KOPT-K1 (cell line): Measurements from ENCODE around the gene LRRC43.
A peak's percentile ranks its signal among the peaks of the same experiment; 100 is the strongest.

Experiments used
- H3K27ac ChIP-seq: fragments of 200-600 bp; sonication (generic); 2 replicates; pipeline ENCODE4 v1.5.1; 2016; ENCODE audit warnings: antibody characterized with exemption, mild to moderate bottlenecking, low read depth, low read length; ENCODE audit not compliant: poor library complexity, severe bottlenecking
- H3K36me3 ChIP-seq: fragments of 200-600 bp; sonication (generic); 2 replicates; pipeline ENCODE4 v1.5.1; 2017; ENCODE audit warnings: antibody characterized with exemption, mild to moderate bottlenecking, low read length, moderate library complexity; ENCODE audit not compliant: insufficient read depth
- H3K9me3 ChIP-seq: fragments of 200-600 bp; sonication (generic); 2 replicates; pipeline ENCODE4 v1.5.1; 2017; ENCODE audit warnings: antibody characterized with exemption, low read length, mild to moderate bottlenecking; ENCODE audit not compliant: insufficient read depth, poor library complexity, severe bottlenecking

The LRRC43 gene

GRCh38 chr12:122208073-122208820, 25.3 kb downstream of the LRRC43 start:
- Histone ChIP-seq H3K27ac (no peak overlapping the region), H3K36me3 (peaks cover 77% of the 10 kb centered on the region), H3K9me3 (no peaks in the 10 kb centered on the region)

DNA sequence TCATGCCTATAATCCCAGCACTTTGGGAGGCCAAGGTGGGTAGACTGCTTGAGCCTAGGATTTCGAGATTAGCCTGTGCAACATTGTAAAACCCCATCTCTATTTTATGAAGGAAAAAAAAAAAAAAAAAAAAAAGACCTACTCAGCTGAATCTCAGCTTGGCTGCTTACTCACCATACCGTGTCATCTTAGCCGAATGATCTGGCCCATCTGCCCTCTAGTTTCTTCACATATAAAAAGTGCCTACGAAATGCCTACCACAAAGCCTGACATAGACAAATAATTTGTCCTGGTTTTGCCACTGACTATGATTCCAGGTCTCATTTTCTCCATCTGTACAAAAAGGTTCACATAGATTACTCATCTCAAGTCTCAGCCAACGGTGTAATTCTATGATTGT, 32.8 kb downstream of the LRRC43 start:
- Histone ChIP-seq H3K9me3 (no peaks in the 10 kb centered on the region), H3K36me3 (peaks cover 98% of the 10 kb centered on the region), H3K27ac (no peak overlapping the region)

DNA sequence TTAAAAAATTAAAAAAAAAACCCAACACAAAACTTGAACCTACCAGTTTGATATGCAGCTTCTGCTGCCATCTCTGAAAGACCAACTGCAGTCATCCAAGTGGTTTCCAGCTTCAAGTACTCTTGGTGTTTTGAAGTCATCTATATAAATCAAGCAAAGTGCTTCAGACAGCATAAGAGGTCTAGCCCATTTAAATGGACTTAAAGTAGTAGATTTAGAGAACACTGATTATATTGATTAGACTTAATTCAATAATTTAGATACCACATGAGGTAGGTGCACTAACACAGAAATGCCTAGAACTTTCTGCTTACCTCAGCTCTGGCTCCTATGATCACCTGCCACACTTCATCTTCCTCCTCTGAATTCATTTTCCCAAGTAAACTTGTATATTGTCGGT, 33.5 kb downstream of the LRRC43 start:
- no peak overlapping the region for H3K27ac ChIP-seq
- H3K36me3 ChIP-seq = peaks cover 98% of the 10 kb centered on the region
- H3K9me3 ChIP-seq = no peaks in the 10 kb centered on the region

GRCh38 chr12:122225683-122226365, 42.9 kb downstream of the LRRC43 start, which contains the start of gene DIABLO:
TSS of gene DIABLO (minus strand) at chr12:122226052. CDS start at chr12:122226014, 38 bp downstream.
- Histone ChIP-seq H3K36me3 (peaks cover 53% of the 10 kb centered on the region), H3K27ac (peak within 1 kb of the TSS; percentile 78), H3K9me3 (no peaks in the 10 kb centered on the region)

DNA sequence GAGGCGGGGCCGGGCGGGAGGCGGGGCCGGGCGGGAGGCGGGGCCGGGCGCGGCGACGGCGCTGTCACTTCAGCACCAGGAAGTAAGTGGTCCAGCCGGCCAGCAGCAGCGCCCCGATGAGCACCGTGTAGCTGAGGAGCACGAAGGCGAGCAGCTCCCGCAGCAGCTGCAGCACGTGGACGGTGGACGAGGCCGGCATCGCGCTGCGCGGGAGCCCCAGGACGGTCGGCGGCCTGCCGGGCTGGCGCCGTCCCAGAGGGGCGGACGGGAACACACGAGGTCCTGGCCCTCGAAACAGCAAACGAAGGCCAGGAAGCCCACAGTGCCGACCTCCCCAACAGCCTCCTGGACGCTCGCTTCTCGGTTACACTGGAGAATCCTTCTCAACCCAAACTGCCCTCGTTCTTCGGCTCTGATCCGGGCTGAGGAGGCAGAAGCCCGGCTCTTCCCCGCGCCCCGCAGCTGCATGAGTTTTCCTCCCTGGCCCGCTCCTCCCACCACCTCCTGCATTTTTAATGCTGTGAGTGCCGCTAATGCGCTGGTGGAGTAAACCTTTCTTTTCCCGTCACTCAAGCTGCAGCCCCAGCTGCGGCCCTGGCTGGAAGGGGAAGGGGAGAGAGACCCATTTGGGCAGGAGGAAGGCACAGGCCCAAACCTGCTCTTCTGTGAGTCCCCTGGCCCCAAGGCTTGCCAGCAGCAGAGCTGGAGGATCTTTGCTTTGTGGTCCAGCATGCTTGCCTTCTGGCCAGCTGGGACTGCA, 43.6 kb downstream of the LRRC43 start:
- Histone ChIP-seq H3K27ac (no peak overlapping the region), H3K9me3 (no peaks in the 10 kb centered on the region), H3K36me3 (peaks cover 53% of the 10 kb centered on the region)

DNA sequence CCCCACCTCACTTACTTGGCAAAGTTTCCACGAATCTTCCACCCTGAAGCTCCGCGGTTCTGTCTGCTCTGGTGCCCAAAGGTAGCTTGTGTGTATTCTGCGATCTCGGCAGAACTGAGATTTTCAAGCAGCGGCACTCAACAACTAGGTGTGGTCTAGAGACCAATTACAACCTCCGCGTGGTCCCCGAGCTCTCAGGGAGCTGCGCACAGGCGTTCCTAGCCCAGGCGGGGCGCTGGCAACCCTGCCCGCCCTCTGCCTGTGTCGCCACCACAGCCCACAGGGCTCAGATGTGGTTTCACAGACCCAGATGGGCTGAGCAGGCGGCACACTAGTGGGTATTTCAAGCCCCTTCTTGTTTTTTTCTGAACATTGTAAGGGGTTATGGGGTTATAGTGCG, 44.4 kb downstream of the LRRC43 start:
- peak overlapping the region; percentile 38 for H3K27ac ChIP-seq
- H3K9me3 ChIP-seq = no peaks in the 10 kb centered on the region
- peaks cover 54% of the 10 kb centered on the region for H3K36me3 ChIP-seq

DNA sequence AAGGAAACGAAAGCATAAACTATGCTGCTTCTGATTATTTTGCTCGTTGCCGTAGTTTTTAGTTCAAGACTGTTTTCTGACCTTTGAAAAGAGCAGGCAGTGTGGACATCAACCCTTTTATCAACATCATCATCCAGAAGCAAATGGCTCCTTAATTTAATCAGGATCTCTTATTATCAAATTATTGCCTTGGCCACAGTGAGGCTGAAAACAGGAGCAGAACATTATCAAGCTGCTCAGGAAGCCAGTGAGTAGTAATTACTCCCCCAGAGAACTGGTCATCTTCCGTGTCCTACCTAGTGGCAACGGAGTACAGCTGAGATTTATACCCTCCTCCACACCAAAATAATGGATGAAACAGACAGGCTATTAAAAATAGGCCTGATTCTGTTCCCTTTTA, 45.2 kb downstream of the LRRC43 start:
- Histone ChIP-seq H3K36me3 (peaks cover 53% of the 10 kb centered on the region), H3K27ac (peak overlapping the region; percentile 38), H3K9me3 (no peaks in the 10 kb centered on the region)

DNA sequence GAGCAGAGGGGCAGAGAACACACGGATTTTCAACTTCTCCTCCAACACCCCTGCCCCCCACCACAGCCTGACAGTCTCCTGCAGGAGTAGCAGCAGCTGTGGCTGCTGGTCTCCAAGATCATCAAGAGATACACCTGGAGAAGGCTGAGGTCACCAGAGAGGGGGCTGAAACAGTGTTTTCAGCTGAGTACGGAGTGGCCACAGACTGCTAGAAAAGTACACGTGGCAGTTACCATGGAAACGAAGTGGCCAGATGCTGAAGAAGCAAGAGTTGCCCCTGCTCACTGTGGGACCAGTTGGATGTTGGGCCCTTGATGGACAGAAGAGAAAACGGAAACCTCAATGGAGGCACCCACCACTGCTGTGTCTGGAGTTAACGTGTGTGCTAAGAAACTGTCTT, 47.9 kb downstream of the LRRC43 start:
- H3K36me3 ChIP-seq = peaks cover 66% of the 10 kb centered on the region

GRCh38 chr12:122232691-122233090, 49.8 kb downstream of the LRRC43 start:
- Histone ChIP-seq H3K9me3 (no peaks in the 10 kb centered on the region), H3K27ac (no peak overlapping the region), H3K36me3 (peaks cover 83% of the 10 kb centered on the region)

More for the DNA sequence above, 47.9 kb downstream of the LRRC43 start:
- no peak overlapping the region for H3K27ac ChIP-seq
- no peaks in the 10 kb centered on the region for H3K9me3 ChIP-seq

DNA sequence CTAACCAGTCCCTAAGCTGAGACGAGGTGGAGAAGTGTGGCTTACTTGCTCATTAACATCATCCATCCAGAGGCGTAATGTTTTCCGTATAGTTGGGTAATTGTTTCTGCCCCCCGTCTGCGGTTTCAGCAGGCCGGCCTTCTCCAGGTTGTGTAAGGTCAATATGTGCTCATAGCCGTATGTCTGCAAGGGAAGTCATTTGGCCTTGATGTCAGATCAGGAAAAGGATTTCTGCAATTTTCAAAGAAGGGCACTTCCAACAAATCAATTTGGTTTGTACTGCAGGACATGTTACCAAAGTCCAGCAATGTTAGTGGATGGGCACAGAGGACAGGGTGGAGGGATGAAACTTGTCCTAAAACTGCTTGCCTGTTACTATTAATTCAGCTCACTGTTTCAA, 52.8 kb downstream of the LRRC43 start:
- no peaks in the 10 kb centered on the region for H3K9me3 ChIP-seq
- peaks cover 92% of the 10 kb centered on the region for H3K36me3 ChIP-seq
- H3K27ac ChIP-seq = no peak overlapping the region

DNA sequence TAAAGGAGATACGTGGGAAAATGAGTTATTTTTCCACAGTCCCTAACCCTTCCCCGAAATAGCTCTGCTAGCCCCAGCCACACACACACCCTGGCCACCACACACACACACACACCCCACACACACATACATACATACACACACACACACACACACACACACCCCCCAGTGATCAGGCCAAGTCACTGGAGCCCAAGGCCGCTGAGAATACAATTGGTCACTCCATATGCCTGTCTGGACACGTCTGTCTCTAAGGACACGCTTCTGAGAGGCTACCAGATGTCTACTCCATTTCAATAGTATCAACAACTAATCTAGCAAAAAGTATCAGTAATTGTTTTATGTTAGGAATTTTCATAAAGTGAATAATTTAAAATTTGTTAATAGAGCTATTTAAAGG, 55.9 kb downstream of the LRRC43 start:
- Histone ChIP-seq H3K9me3 (no peaks in the 10 kb centered on the region), H3K27ac (no peak overlapping the region), H3K36me3 (peaks cover 72% of the 10 kb centered on the region)

DNA sequence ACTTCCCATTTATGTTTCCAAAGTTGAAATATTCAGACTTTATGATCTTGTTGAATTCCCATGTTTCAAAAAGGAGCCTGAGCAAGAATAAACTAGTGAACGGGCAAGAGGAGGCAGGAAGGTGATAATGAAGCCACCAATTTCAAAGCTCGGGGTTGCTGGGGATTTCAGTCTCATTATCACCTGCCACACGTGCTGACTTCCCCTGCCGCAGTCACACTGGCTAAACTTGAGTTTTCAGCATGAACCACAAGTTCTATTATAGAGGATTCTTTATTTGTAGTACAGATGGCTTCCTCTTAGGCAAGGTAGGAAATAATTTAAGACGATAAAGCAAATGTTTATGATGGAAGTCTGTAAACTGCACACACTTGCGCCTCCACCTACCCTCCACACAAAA, 61.0 kb downstream of the LRRC43 start:
- no peaks in the 10 kb centered on the region for H3K9me3 ChIP-seq
- peaks cover 35% of the 10 kb centered on the region for H3K36me3 ChIP-seq
- H3K27ac ChIP-seq = peak overlapping the region; percentile 73

- H3K27ac ChIP-seq = peak overlapping the region; percentile 73
- H3K9me3 ChIP-seq = no peaks in the 10 kb centered on the region
These were observed 61.8 kb downstream of the LRRC43 start for GRCh38 chr12:122244565-122245371.

DNA sequence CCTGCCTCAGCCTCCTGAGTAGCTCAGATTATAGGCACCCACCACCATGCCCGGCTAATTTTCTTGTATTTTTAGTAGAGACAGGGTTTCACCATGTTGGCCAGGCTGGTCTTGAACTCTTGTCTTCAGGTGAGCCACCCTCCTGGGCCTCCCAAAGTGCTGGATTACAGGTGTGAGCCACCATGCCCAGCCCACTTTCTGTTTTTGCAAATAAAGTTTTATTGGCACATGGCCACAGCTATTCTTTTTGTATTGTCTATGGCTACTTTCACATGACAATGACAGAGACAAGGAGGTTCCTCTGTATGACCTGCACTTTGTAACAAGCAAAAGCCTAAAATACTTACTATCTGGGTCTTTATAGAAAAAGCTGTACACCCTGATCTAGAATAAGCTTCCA, 62.6 kb downstream of the LRRC43 start:
- H3K36me3 ChIP-seq = peaks cover 39% of the 10 kb centered on the region
- no peaks in the 10 kb centered on the region for H3K9me3 ChIP-seq
- H3K27ac ChIP-seq = peak overlapping the region; percentile 73

More at GRCh38 chr12:122244565-122245371, 61.8 kb downstream of the LRRC43 start:
- H3K36me3 ChIP-seq = peaks cover 39% of the 10 kb centered on the region
